Posterior vena cava (tissue), 2 donors: ENCODE data around the gene LPGAT1. TPM values are rescaled to one million over a fixed set of nuclear protein-coding genes. Genes with fewer than 3 reads are reported as not detected.
"Not testable (repeated sequence)": the region's sequence is repeated elsewhere in the genome, so short reads cannot be mapped to it uniquely, and the experiment has no call there.

Experiments
- DNase-seq: peaks from one replicate; pipeline ENCODE4 v3.0.0-alpha.2; 2020; ENCODE audit warnings: low spot score
- intact Hi-C, 2 donors: fragments of 100-400 bp; cut with DNase I; formaldehyde crosslinking; loops; one replicate each; pipeline versions ENCODE4 v1.14.1 to v1.14.2; 2022 to 2023
- total RNA-seq, 2 donors: library from RNA; stranded (reverse); fragmentation: NEBNext Ultra II Directional; extraction: Animal tissue kit (Norgen Biotek cat#: 25700); gene quantifications; one replicate each; pipeline ENCODE4 v1.2.1, GENCODE V29; 2021
- donor health status: DM: yes; HTN: yes; CAD: no.
- donor health status: DM: yes; HTN: yes; CAD: no.

LPGAT1 gene
- total RNA-seq, 2 donors from 2014 or later = 39.7 to 51.9 TPM

DNA sequence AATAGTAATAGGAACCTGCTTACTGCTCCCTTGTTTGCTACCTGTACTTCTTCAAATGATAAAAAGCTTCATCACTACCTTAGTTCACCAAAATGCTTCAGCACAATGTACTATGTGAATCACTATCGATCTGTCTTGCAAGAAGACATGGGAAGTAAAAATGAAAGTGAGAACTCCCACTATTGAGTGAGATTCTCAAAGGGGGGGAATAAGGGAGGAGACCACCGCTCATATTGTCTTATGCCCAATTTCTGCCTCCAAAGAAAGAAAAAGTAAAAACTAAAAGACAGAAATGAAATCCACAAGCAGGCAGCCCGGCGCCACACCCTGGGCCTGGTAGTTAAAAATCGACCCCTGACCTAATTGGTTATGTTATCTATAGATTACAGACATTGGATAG lies 136.7 kb downstream of the LPGAT1 start:
- intact Hi-C loops = loop anchor here in 1 of 2 donors (10.0 kb wide), 1 partner anchor 141 kb away; the partner anchor contains the start of gene LPGAT1
- not testable (repeated sequence) for DNase-seq

Other genes starting within 250 kb of the LPGAT1 start
- gene NEK2, start 155.1 kb downstream of the LPGAT1 start, total RNA-seq = not detected
- 1 to 10 TPM; 8.9 to 9.6 TPM for gene INTS7, start 204.8 kb upstream of the LPGAT1 start, total RNA-seq
- gene DTL, start 205.0 kb upstream of the LPGAT1 start, total RNA-seq = 1 to 10 TPM in 1 of 2 donors, under 1 TPM in 1; 0.74 to 1.2 TPM